ENCODE results near the gene EIF4ENIF1. TPM values are rescaled to one million over a fixed set of nuclear protein-coding genes. Genes with fewer than 3 reads are reported as not detected.
A peak's percentile ranks its signal among the peaks of the same experiment; 100 is the strongest.

Gene EIF4ENIF1, protein sequence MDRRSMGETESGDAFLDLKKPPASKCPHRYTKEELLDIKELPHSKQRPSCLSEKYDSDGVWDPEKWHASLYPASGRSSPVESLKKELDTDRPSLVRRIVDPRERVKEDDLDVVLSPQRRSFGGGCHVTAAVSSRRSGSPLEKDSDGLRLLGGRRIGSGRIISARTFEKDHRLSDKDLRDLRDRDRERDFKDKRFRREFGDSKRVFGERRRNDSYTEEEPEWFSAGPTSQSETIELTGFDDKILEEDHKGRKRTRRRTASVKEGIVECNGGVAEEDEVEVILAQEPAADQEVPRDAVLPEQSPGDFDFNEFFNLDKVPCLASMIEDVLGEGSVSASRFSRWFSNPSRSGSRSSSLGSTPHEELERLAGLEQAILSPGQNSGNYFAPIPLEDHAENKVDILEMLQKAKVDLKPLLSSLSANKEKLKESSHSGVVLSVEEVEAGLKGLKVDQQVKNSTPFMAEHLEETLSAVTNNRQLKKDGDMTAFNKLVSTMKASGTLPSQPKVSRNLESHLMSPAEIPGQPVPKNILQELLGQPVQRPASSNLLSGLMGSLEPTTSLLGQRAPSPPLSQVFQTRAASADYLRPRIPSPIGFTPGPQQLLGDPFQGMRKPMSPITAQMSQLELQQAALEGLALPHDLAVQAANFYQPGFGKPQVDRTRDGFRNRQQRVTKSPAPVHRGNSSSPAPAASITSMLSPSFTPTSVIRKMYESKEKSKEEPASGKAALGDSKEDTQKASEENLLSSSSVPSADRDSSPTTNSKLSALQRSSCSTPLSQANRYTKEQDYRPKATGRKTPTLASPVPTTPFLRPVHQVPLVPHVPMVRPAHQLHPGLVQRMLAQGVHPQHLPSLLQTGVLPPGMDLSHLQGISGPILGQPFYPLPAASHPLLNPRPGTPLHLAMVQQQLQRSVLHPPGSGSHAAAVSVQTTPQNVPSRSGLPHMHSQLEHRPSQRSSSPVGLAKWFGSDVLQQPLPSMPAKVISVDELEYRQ
- polyA plus RNA-seq (2013, experiment 1 of 2) = 13.6 TPM
- polyA plus RNA-seq (2013, experiment 2 of 2) = 13.2 TPM

DNA sequence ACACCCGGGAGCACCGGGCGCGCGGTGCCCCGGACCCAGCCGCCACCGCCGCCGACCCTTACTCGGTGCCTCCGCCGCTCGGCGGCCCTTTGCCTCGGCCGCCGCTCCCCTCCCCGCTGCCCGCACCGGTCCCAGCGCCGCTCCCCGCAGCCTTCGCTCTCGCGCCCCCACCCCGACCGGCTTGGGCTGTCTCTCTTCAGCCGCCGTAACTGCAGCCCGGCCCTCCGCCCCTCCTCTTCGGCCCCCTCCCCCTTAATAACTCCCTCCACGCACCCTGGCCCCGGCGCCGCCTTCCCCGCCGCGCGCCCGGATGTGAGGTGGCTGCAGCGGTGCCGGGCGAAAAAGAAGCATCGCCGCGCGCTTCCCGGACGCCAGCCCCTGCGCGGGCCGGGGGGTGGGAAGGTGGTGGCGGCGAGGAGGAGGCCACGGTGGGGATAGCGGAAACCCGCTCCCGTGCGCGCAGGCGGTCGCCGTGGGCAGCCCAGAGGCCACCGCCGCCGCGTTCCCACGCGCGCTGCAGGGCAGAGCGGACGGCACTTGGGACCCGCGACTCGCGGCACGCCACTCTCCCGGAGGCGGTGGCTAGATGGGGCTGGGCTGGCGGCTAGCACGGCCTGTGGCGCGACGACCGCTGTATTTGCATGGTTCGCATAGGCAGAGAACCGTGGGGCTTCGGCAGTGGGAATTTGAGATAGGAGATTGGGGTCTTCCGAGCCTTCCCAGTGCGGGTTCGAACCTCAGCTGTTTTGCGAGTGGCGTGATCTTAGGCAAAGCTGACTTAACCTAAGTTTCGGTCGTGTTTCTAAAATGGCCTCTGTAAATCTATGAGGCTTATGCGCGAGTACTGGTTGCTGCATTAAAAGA, at the start of gene EIF4ENIF1:
Gene EIF4ENIF1, minus strand, starts transcription at position 211 of the 864 bp plus-strand sequence. CDS start 1,124 bp downstream, outside the sequence.
- H3K23ac ChIP-seq (ENCODE audit: low read length) = no peak within 1 kb of the TSS
- no peak within 1 kb of the TSS for H2BK15ac ChIP-seq (replicated peaks; ENCODE audit: low read depth)
- no peaks in the 10 kb centered on the region for H3K36me3 ChIP-seq (ENCODE audit: control insufficient read depth, insufficient read depth, low read length)
- no peak within 1 kb of the TSS for H2AK5ac ChIP-seq (ENCODE audit: low read length)
- H3K79me2 ChIP-seq (ENCODE audit: control insufficient read depth, insufficient read depth, low read length) = peaks cover 1% of the 10 kb centered on the region
- H3K56ac ChIP-seq (ENCODE audit: low read length) = peak within 1 kb of the TSS; percentile 98
- peak within 1 kb of the TSS; percentile 91 for H3K9ac ChIP-seq (ENCODE audit: low read length)
- H3K4me1 ChIP-seq (ENCODE audit: control insufficient read depth, low read depth, low read length) = peaks cover 4% of the 10 kb centered on the region
- no peak within 1 kb of the TSS for H4K8ac ChIP-seq (ENCODE audit: low read depth, low read length)
- H3K4me3 ChIP-seq (ENCODE audit: low read length) = peak within 1 kb of the TSS; percentile 84
- no CpG with 5 or more reads among the region's 100 CpGs for WGBS (ENCODE audit: extremely low coverage, insufficient coverage, low lambda C conversion rate)
- no peaks in the 10 kb centered on the region for H3K79me1 ChIP-seq (ENCODE audit: low read length)
- DNase-seq = peak; percentile 89
- H2BK5ac ChIP-seq (ENCODE audit: low read length) = peak within 1 kb of the TSS; percentile 9
- peak within 1 kb of the TSS; percentile 43 for H3K27ac ChIP-seq (ENCODE audit: low read depth, low read length)
- H3K4me2 ChIP-seq (ENCODE audit: low read length) = peak within 1 kb of the TSS; percentile 86
- no peak within 1 kb of the TSS for H2BK120ac ChIP-seq (ENCODE audit: low read depth, low read length)
- H3K18ac ChIP-seq (ENCODE audit: low read length) = peak within 1 kb of the TSS; percentile 73
- H3K4ac ChIP-seq (ENCODE audit: low read depth, low read length) = peak within 1 kb of the TSS; percentile 78
- no peaks in the 10 kb centered on the region for H3K27me3 ChIP-seq (ENCODE audit: insufficient read depth, low read length, poor library complexity)
- H4K5ac ChIP-seq (ENCODE audit: low read length) = no peak within 1 kb of the TSS

DNA sequence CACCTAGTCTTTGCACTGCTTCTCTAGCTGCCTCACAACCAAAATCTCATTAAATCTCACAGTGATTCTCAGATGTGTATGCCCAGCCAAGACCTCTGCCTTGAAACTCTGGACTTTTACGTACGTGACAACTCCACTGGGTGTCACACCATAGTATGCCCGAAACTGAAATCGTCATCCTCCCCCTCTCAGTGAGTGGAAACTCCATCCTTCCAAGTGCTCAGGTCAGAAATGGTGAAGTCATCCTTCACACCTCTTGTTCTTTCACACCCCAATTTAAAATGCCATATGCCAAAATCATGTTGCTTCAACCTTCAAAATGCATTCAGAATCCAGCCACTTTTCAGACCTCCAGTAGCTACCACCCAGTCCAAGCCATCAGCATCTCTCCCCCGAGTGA, 49.2 kb upstream of the EIF4ENIF1 start:
- no peak overlapping the region for H3K27ac ChIP-seq (ENCODE audit: low read depth, low read length)

DNA sequence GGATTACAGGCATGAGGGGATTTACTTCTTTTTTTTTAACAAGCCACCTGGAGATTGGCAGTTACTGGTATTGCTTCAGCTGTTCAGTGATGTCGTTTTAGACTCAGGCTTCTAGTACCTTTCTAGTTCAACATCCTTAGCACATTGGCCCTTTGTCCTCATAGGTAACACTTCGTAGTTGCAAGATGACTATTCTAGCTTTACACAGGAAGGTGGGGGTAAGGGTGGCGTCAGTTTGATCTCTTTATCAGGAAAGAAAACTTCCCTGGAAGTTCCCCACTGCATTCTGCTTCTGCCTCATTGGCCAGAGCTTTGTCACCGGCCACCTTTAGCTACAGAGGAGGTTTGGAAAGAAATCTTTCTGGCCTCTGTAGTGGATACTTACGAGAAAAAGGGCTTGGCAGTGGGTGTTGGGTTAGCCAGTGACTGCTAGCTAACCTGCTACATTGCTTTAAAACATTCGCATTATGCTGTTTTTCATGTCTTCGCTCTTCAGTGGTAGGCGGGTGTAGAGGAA, 47.4 kb upstream of the EIF4ENIF1 start:
- Histone ChIP-seq H2BK5ac (ENCODE audit: low read length) (no peak overlapping the region), H2BK120ac (ENCODE audit: low read depth, low read length) (no peak overlapping the region), H4K8ac (ENCODE audit: low read depth, low read length) (no peak overlapping the region), H3K4me1 (ENCODE audit: control insufficient read depth, low read depth, low read length) (no peaks in the 10 kb centered on the region), H3K27me3 (ENCODE audit: insufficient read depth, low read length, poor library complexity) (no peaks in the 10 kb centered on the region), H4K5ac (ENCODE audit: low read length) (no peak overlapping the region), H3K4ac (ENCODE audit: low read depth, low read length) (no peak overlapping the region), H3K79me1 (ENCODE audit: low read length) (no peaks in the 10 kb centered on the region), H2BK15ac (replicated peaks; ENCODE audit: low read depth) (no peak overlapping the region), H3K18ac (ENCODE audit: low read length) (no peak overlapping the region), H3K9ac (ENCODE audit: low read length) (no peak overlapping the region), H3K4me2 (ENCODE audit: low read length) (no peak overlapping the region), H3K36me3 (ENCODE audit: control insufficient read depth, insufficient read depth, low read length) (no peaks in the 10 kb centered on the region), H3K4me3 (ENCODE audit: low read length) (no peak overlapping the region), H3K27ac (ENCODE audit: low read depth, low read length) (no peak overlapping the region), H2AK5ac (ENCODE audit: low read length) (no peak overlapping the region), H3K23ac (ENCODE audit: low read length) (no peak overlapping the region), H3K56ac (ENCODE audit: low read length) (no peak overlapping the region), H3K79me2 (ENCODE audit: control insufficient read depth, insufficient read depth, low read length) (no peaks in the 10 kb centered on the region)
- WGBS (ENCODE audit: extremely low coverage, insufficient coverage, low lambda C conversion rate) = no CpG with 5 or more reads among the region's 8 CpGs
- DNase-seq = no peak

More for the DNA sequence above, 49.2 kb upstream of the EIF4ENIF1 start:
- no peak overlapping the region for H3K4ac ChIP-seq (ENCODE audit: low read depth, low read length)
- H3K56ac ChIP-seq (ENCODE audit: low read length) = no peak overlapping the region
- H4K8ac ChIP-seq (ENCODE audit: low read depth, low read length) = no peak overlapping the region
- H3K9ac ChIP-seq (ENCODE audit: low read length) = no peak overlapping the region
- no peak overlapping the region for H2AK5ac ChIP-seq (ENCODE audit: low read length)
- H2BK5ac ChIP-seq (ENCODE audit: low read length) = no peak overlapping the region
- no peaks in the 10 kb centered on the region for H3K79me2 ChIP-seq (ENCODE audit: control insufficient read depth, insufficient read depth, low read length)
- WGBS (ENCODE audit: extremely low coverage, insufficient coverage, low lambda C conversion rate) = no CpG with 5 or more reads among the region's 5 CpGs
- no peaks in the 10 kb centered on the region for H3K79me1 ChIP-seq (ENCODE audit: low read length)
- no peak overlapping the region for H4K5ac ChIP-seq (ENCODE audit: low read length)
- no peak overlapping the region for H3K4me2 ChIP-seq (ENCODE audit: low read length)
- no peaks in the 10 kb centered on the region for H3K27me3 ChIP-seq (ENCODE audit: insufficient read depth, low read length, poor library complexity)
- no peaks in the 10 kb centered on the region for H3K36me3 ChIP-seq (ENCODE audit: control insufficient read depth, insufficient read depth, low read length)
- H2BK120ac ChIP-seq (ENCODE audit: low read depth, low read length) = no peak overlapping the region
- H3K23ac ChIP-seq (ENCODE audit: low read length) = no peak overlapping the region
- DNase-seq = no peak
- no peak overlapping the region for H2BK15ac ChIP-seq (replicated peaks; ENCODE audit: low read depth)
- H3K18ac ChIP-seq (ENCODE audit: low read length) = no peak overlapping the region
- H3K4me1 ChIP-seq (ENCODE audit: control insufficient read depth, low read depth, low read length) = no peaks in the 10 kb centered on the region
- H3K4me3 ChIP-seq (ENCODE audit: low read length) = no peak overlapping the region

DNA sequence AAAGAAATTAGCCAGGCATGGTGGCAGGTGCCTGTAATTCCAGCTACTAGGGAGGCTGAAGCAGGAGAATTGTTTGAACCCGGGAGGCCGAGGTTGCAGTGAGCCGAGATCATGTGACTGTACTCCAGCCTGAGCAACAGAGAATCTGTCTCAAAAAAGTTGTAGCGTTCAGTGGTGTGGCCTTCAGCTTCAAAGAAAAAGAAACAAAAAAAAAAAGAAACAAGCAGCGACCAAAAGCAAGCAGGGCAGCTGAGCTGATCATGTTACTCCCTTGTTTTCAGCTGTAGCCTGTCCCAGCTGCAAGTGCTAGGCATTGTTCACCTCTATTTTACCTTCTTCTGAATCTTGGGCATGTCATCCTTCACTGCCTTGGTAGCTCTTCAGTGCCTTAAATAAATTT, 43.7 kb upstream of the EIF4ENIF1 start:
- Histone ChIP-seq H2BK5ac (ENCODE audit: low read length) (no peak overlapping the region), H3K36me3 (ENCODE audit: control insufficient read depth, insufficient read depth, low read length) (no peaks in the 10 kb centered on the region), H3K4ac (ENCODE audit: low read depth, low read length) (no peak overlapping the region), H3K4me1 (ENCODE audit: control insufficient read depth, low read depth, low read length) (no peaks in the 10 kb centered on the region), H3K4me3 (ENCODE audit: low read length) (no peak overlapping the region), H3K56ac (ENCODE audit: low read length) (no peak overlapping the region), H2BK15ac (replicated peaks; ENCODE audit: low read depth) (no peak overlapping the region), H3K79me2 (ENCODE audit: control insufficient read depth, insufficient read depth, low read length) (no peaks in the 10 kb centered on the region), H2BK120ac (ENCODE audit: low read depth, low read length) (no peak overlapping the region), H3K23ac (ENCODE audit: low read length) (no peak overlapping the region), H3K9ac (ENCODE audit: low read length) (no peak overlapping the region), H4K5ac (ENCODE audit: low read length) (no peak overlapping the region), H3K18ac (ENCODE audit: low read length) (no peak overlapping the region), H3K79me1 (ENCODE audit: low read length) (no peaks in the 10 kb centered on the region), H3K27ac (ENCODE audit: low read depth, low read length) (no peak overlapping the region), H4K8ac (ENCODE audit: low read depth, low read length) (no peak overlapping the region), H3K4me2 (ENCODE audit: low read length) (no peak overlapping the region), H3K27me3 (ENCODE audit: insufficient read depth, low read length, poor library complexity) (no peaks in the 10 kb centered on the region), H2AK5ac (ENCODE audit: low read length) (no peak overlapping the region)
- WGBS (ENCODE audit: extremely low coverage, insufficient coverage, low lambda C conversion rate) = no CpG with 5 or more reads among the region's 5 CpGs
- no peak for DNase-seq

DNA sequence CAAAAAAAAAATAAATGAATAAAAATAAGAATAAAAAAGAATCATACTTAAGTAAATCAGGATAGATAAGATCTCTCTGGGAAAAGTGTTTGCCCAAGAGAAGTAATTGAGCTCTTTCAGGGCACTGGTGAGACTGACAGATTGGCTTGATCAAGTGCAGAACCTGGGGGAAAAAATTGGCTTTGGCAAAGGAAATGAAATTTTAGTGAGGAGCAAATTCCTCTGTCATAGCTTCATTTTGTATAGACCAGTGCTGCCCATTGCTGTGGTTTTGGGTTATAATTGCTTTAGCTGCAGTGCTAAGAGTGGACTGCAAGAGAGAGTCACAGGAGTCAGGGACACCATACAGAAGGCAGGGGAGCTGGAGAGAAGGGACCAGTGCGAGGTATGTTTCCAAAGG, 42.4 kb upstream of the EIF4ENIF1 start:
- Histone ChIP-seq H4K8ac (ENCODE audit: low read depth, low read length) (no peak overlapping the region), H2AK5ac (ENCODE audit: low read length) (no peak overlapping the region), H3K4me1 (ENCODE audit: control insufficient read depth, low read depth, low read length) (no peaks in the 10 kb centered on the region), H2BK5ac (ENCODE audit: low read length) (no peak overlapping the region), H3K36me3 (ENCODE audit: control insufficient read depth, insufficient read depth, low read length) (no peaks in the 10 kb centered on the region), H3K27me3 (ENCODE audit: insufficient read depth, low read length, poor library complexity) (no peaks in the 10 kb centered on the region), H3K4ac (ENCODE audit: low read depth, low read length) (no peak overlapping the region), H3K4me3 (ENCODE audit: low read length) (no peak overlapping the region), H2BK120ac (ENCODE audit: low read depth, low read length) (no peak overlapping the region), H3K79me2 (ENCODE audit: control insufficient read depth, insufficient read depth, low read length) (no peaks in the 10 kb centered on the region), H3K27ac (ENCODE audit: low read depth, low read length) (no peak overlapping the region), H4K5ac (ENCODE audit: low read length) (no peak overlapping the region), H3K79me1 (ENCODE audit: low read length) (no peaks in the 10 kb centered on the region), H3K4me2 (ENCODE audit: low read length) (no peak overlapping the region), H3K18ac (ENCODE audit: low read length) (no peak overlapping the region), H2BK15ac (replicated peaks; ENCODE audit: low read depth) (no peak overlapping the region), H3K56ac (ENCODE audit: low read length) (no peak overlapping the region), H3K23ac (ENCODE audit: low read length) (no peak overlapping the region), H3K9ac (ENCODE audit: low read length) (no peak overlapping the region)
- no peak for DNase-seq
- no CpG with 5 or more reads among the region's 1 CpG for WGBS (ENCODE audit: extremely low coverage, insufficient coverage, low lambda C conversion rate)
